ENCODE measurements around the gene BECN2.

The BECN2 gene

GRCh38 chr1:241947354-241947753 is 10.2 kb upstream of the BECN2 start:
- Histone ChIP-seq H3K79me2 (ENCODE audit: insufficient read depth, low read length) (no peaks in the 10 kb centered on the region), H3K27ac (ENCODE audit: low read depth, low read length) (no peak overlapping the region), H3K36me3 (ENCODE audit: low read length) (no peaks in the 10 kb centered on the region), H3F3A (ENCODE audit: insufficient read depth) (no peaks in the 10 kb centered on the region), H3K4me3 (ENCODE audit: insufficient read depth, low read length, poor library complexity, severe bottlenecking) (no peak overlapping the region), H3K9me3 (ENCODE audit: insufficient read depth, low read length) (no peaks in the 10 kb centered on the region), H4K20me1 (ENCODE audit: low read depth, low read length) (no peaks in the 10 kb centered on the region), H3K9me2 (replicated peaks; ENCODE audit: insufficient read depth, low read length) (no peaks in the 10 kb centered on the region), H3K4me2 (ENCODE audit: low read depth, low read length, poor library complexity, severe bottlenecking) (no peak overlapping the region), H3K27me3 (ENCODE audit: low read length) (no peaks in the 10 kb centered on the region), H2AFZ (ENCODE audit: low read depth, low read length, severe bottlenecking) (no peak overlapping the region), H3K9ac (ENCODE audit: low read length) (no peak overlapping the region)
- TF ChIP-seq EZH2phosphoT487 (conservative IDR thresholded peaks at IDR 0.05; ENCODE audit: low read length), result no peak
- TF ChIP-seq CTCF (IDR thresholded peaks at IDR 0.05; ENCODE audit: insufficient read depth, low read length, poor library complexity, severe bottlenecking), result no peak

GRCh38 chr1:241950390-241950789 is 7.2 kb upstream of the BECN2 start:
- no peak overlapping the region for H3K4me2 ChIP-seq (ENCODE audit: low read depth, low read length, poor library complexity, severe bottlenecking)
- no peak overlapping the region for H3K9ac ChIP-seq (ENCODE audit: low read length)
- TF ChIP-seq CTCF (IDR thresholded peaks at IDR 0.05; ENCODE audit: insufficient read depth, low read length, poor library complexity, severe bottlenecking), result no peak
- TF ChIP-seq EZH2phosphoT487 (conservative IDR thresholded peaks at IDR 0.05; ENCODE audit: low read length), result no peak
- H2AFZ ChIP-seq (ENCODE audit: low read depth, low read length, severe bottlenecking), result no peak overlapping the region
- no peaks in the 10 kb centered on the region for H3K27me3 ChIP-seq (ENCODE audit: low read length)
- H3K9me2 ChIP-seq (replicated peaks; ENCODE audit: insufficient read depth, low read length), result no peaks in the 10 kb centered on the region
- no peaks in the 10 kb centered on the region for H3K36me3 ChIP-seq (ENCODE audit: low read length)
- H3F3A ChIP-seq (ENCODE audit: insufficient read depth), result no peaks in the 10 kb centered on the region
- H3K79me2 ChIP-seq (ENCODE audit: insufficient read depth, low read length), result no peaks in the 10 kb centered on the region
- H3K4me3 ChIP-seq (ENCODE audit: insufficient read depth, low read length, poor library complexity, severe bottlenecking), result no peak overlapping the region
- H3K9me3 ChIP-seq (ENCODE audit: insufficient read depth, low read length), result no peaks in the 10 kb centered on the region
- no peak overlapping the region for H3K27ac ChIP-seq (ENCODE audit: low read depth, low read length)
- H4K20me1 ChIP-seq (ENCODE audit: low read depth, low read length), result no peaks in the 10 kb centered on the region

GRCh38 chr1:241962153-241962552 is 4.6 kb downstream of the BECN2 start:
- H4K20me1 ChIP-seq (ENCODE audit: low read depth, low read length), result no peaks in the 10 kb centered on the region
- H3K36me3 ChIP-seq (ENCODE audit: low read length), result no peaks in the 10 kb centered on the region
- no peaks in the 10 kb centered on the region for H3K9me2 ChIP-seq (replicated peaks; ENCODE audit: insufficient read depth, low read length)
- H3K4me2 ChIP-seq (ENCODE audit: low read depth, low read length, poor library complexity, severe bottlenecking), result no peak overlapping the region
- H3K9ac ChIP-seq (ENCODE audit: low read length), result no peak overlapping the region
- no peak overlapping the region for H3K4me3 ChIP-seq (ENCODE audit: insufficient read depth, low read length, poor library complexity, severe bottlenecking)
- no peaks in the 10 kb centered on the region for H3K27me3 ChIP-seq (ENCODE audit: low read length)
- no peak overlapping the region for H3K27ac ChIP-seq (ENCODE audit: low read depth, low read length)
- H2AFZ ChIP-seq (ENCODE audit: low read depth, low read length, severe bottlenecking), result no peak overlapping the region
- no peaks in the 10 kb centered on the region for H3K79me2 ChIP-seq (ENCODE audit: insufficient read depth, low read length)
- TF ChIP-seq CTCF (IDR thresholded peaks at IDR 0.05; ENCODE audit: insufficient read depth, low read length, poor library complexity, severe bottlenecking), result no peak
- TF ChIP-seq EZH2phosphoT487 (conservative IDR thresholded peaks at IDR 0.05; ENCODE audit: low read length), result no peak
- H3F3A ChIP-seq (ENCODE audit: insufficient read depth), result no peaks in the 10 kb centered on the region
- H3K9me3 ChIP-seq (ENCODE audit: insufficient read depth, low read length), result no peaks in the 10 kb centered on the region
